ENCODE results near the gene MAGED1.
"Not testable (repeated sequence)": the region's sequence is repeated elsewhere in the genome, so short reads cannot be mapped to it uniquely, and the experiment has no call there.

The MAGED1 gene

DNA sequence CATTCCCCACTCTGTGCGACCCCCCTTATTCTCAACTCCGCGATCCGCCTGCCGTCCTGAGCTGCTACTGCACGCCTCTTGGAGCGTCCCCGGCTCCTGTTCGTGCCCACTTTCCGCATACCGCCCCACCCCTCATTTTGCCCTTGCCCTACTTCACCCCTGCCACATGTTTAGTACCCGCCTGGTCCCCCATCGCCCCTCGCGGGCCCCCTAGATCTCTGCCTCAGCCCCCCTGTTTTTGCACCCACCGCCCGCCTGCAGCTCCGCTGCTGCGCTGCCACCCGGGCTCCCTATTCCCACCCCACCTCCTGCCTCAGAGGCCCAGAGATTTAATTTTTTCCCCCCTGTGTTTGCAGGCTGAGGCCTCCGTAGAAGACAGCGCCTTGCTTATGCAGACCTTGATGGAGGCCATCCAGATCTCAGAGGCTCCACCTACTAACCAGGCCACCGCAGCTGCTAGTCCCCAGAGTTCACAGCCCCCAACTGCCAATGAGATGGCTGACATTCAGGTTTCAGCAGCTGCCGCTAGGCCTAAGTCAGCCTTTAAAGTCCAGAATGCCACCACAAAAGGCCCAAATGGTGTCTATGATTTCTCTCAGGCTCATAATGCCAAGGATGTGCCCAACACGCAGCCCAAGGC lies 1.4 kb downstream of the MAGED1 start:
- DNase-seq (ENCODE audit: low spot score): no peak

DNA sequence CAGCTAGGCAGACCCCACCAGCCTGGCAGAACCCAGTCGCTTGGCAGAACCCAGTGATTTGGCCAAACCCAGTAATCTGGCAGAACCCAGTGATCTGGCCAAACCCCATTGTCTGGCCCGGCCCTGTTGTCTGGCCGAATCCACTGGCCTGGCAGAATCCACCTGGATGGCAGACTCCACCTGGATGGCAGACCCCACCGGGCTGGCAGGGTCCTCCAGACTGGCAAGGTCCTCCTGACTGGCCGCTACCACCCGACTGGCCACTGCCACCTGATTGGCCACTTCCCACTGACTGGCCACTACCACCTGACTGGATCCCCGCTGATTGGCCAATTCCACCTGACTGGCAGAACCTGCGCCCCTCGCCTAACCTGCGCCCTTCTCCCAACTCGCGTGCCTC lies 3.2 kb downstream of the MAGED1 start:
- DNase-seq (ENCODE audit: low spot score): no peak

DNA sequence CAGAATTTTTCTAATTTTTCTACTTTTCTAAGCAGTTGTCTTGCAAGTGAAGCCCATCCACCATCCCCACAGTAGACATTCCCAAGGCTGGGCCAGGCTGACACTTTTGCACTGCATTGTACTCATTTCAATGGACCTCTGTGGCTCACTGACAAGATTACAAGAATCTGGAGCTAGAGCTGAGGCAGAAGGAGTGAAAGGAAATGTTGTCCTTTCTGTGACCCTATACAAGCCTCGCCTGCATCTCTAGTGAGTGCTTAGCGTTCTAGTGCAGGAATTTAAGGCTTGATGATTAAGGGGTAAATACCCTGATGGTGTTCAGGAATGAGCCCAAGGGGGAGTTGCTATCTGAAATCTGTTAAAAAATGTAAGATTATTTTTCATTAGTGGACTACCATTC lies 6.3 kb downstream of the MAGED1 start:
- DNase-seq (ENCODE audit: low spot score): no peak

DNA sequence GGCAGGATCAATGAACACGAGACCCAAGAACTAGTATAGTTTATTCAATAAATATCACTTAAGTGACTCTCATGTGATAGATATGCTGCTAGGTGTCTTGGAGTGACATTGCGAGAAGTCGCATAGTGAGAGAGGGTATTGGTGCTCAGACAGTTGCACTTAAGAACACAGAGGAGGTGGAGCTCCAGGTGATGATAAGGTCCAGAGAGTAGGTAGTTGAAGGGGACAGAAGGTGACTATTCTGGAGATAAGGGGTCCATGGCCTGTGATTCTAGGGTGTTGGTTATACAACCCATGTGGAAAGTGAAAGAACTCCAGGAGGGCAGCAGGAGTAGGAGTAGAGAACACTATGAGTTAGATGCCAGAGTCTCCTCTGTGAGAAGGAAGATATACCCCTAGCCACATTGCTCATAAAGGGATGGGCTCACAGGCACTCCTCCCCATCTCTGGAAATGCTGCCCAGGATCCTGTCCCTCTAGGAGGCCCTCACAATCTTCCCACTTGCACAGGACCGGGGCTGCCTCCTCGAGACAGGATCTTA lies 9.2 kb downstream of the MAGED1 start:
- no peak for DNase-seq (ENCODE audit: low spot score)

DNA sequence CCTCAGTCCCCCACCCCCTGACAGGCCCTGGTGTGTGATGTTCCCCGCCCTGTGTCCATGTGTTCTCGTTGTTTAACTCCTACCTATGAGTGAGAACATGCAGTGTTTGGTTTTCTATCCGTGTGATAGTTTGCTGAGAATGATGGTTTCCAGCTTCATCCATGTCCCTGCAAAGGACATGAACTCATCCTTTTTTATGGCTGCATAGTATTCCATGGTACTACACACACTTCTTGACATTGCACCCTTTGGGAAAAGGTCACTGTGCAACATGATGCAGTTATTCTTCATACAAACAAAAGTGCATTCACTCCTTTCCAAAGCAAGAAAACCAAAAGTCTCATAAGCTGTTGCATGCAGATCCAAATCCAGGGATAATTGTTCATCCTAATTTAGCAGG lies 11.7 kb downstream of the MAGED1 start:
- DNase-seq (ENCODE audit: low spot score): not testable (repeated sequence)

DNA sequence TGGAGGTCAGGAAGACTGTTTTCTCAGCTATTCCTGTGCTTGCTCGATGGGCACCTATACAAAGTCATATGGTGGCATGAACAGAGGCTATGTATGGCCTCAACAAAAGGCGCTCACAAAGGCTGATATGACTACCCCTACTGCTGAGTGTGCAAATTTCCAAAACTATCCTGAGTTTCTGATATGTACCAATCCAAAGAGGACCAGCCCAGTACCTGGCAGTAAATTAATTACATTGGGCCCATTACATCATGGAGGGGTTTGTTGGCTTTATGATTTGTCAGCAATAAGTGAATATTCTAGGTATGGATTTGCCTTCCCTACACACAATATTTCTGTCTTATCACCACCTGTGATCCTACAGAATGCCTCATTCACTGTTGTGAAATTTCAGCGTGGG lies 12.3 kb downstream of the MAGED1 start:
- DNase-seq (ENCODE audit: low spot score): no peak

DNA sequence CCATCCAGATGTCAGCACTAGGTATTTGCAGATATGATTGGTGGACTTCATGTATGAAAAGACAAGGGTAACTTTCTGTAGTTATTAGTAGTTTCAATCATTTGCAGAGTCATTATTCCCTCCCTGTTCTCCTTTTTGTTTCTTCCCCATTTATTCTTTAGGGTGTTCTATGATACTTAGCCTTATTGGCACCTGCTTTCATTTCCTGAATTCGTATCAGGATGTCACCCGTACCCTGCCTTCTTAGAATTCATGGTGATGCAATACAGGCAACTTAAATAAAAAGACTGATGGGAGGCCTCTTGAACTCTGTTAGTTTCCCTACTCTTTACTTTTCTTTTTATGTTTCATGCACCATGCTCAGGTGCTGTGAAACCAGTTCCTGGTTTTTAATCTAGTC lies 24.2 kb downstream of the MAGED1 start:
- DNase-seq (ENCODE audit: low spot score): no peak

DNA sequence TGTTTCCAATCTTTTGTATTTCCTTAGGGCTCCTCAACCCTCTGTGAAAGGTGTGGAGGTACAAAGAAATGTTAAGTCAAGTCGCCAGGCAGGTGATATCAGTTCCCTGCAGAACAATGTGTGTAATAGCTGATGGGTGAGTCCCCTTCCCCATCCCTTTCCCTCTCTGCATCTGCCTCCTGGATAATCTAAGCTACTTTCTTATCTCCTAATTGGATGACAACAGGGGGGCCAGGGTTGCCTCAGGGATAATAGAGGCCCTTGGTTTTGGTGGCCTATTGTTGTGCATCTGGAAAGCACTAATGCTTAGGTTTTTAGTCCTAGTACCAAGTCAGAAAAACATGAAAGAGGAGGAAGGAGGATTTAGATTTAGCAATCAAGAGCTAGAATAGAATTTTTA lies 29.1 kb downstream of the MAGED1 start:
- DNase-seq (ENCODE audit: low spot score): no peak

DNA sequence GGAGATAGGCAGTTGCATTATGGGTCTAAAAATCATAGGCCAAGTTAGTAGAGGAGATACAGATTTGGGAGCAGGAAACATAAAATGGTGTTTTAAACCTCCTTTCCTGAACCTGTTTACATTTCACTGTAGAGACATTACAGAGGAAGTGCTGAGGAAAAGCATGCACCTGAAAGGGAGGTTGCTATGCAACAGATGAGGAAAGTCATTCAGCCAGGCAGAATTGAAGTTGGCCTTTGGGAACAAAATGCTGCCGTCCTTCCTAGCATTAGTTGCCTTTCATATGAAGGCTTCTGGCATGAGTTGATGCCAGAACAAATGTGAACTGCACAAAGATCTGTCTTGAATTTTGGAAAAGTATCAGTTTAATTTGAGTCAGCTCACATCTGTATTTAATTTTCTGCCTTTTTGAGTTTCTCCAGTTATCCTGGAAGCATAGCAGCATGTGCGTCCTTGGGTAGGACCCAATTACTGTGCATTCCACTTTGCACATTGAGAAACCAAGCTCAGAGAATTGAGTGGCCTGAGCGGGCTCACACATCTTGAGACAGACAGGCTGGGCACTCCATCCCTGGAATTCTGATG lies 38.2 kb downstream of the MAGED1 start:
- no peak for DNase-seq (ENCODE audit: low spot score)
